Trophoblast cell (in vitro differentiated cells and primary cell): ENCODE results near the gene TMEM132D.

Experiments used
- DNase-seq, 2 donors: peaks; one replicate each; pipeline ENCODE4 v3.0.0-alpha.2; 2016
- H2AFZ ChIP-seq: 2 replicates; pipeline ENCODE4 v1.6.1; 2013; ENCODE audit warnings: low read length, moderate library complexity, mild to moderate bottlenecking; ENCODE audit not compliant: insufficient read depth, poor library complexity
- H2AK5ac ChIP-seq: 2 replicates; pipeline ENCODE4 v1.6.1; 2013; ENCODE audit warnings: mild to moderate bottlenecking, low read length
- H2BK120ac ChIP-seq: 2 replicates; pipeline ENCODE4 v1.6.1; 2013; ENCODE audit warnings: low read length, mild to moderate bottlenecking, moderate library complexity; ENCODE audit not compliant: insufficient read depth, poor library complexity
- H2BK12ac ChIP-seq: 2 replicates; pipeline ENCODE4 v1.6.1; 2013; ENCODE audit warnings: mild to moderate bottlenecking, low read length, moderate library complexity
- H2BK5ac ChIP-seq: 2 replicates; pipeline ENCODE4 v1.6.1; 2013; ENCODE audit warnings: low read length, low read depth, moderate library complexity, mild to moderate bottlenecking; ENCODE audit not compliant: poor library complexity
- H3K14ac ChIP-seq: 2 replicates; pipeline ENCODE4 v1.6.1; 2013; ENCODE audit warnings: mild to moderate bottlenecking, low read length
- H3K18ac ChIP-seq: 2 replicates; pipeline ENCODE4 v1.6.1; 2013; ENCODE audit warnings: mild to moderate bottlenecking, low read length
- H3K23ac ChIP-seq: 2 replicates; pipeline ENCODE4 v1.6.1; 2013; ENCODE audit warnings: low read length
- H3K27ac ChIP-seq: 2 replicates; pipeline ENCODE4 v1.5.1; 2013; ENCODE audit warnings: low read depth, mild to moderate bottlenecking, inconsistent platforms, low read length, moderate library complexity
- H3K27me3 ChIP-seq: 2 replicates; pipeline ENCODE4 v1.6.1; 2013; ENCODE audit warnings: inconsistent platforms, mild to moderate bottlenecking, low read length, moderate library complexity; ENCODE audit not compliant: insufficient read depth
- H3K36me3 ChIP-seq, 2 experiments: 1 replicate in 1 of 2; 2 replicates in 1 of 2; pipeline ENCODE4 v1.6.1; 2013; ENCODE audit warnings: low read length in 2 of 2, mild to moderate bottlenecking in 2 of 2, moderate library complexity in 1 of 2; ENCODE audit not compliant: insufficient read depth in 2 of 2, control insufficient read depth in 1 of 2
- H3K4ac ChIP-seq: 2 replicates; pipeline ENCODE4 v1.6.1; 2013; ENCODE audit warnings: low read depth, mild to moderate bottlenecking, low read length, moderate library complexity
- H3K4me1 ChIP-seq, 2 experiments: 1 replicate in 1 of 2; 2 replicates in 1 of 2; pipeline ENCODE4 v1.6.1; 2013; ENCODE audit warnings: low read length in 2 of 2, mild to moderate bottlenecking in 2 of 2, moderate library complexity in 1 of 2; ENCODE audit not compliant: insufficient read depth in 2 of 2, control insufficient read depth in 1 of 2
- H3K4me2 ChIP-seq: 2 replicates; pipeline ENCODE4 v1.6.1; 2013; ENCODE audit warnings: inconsistent platforms, mild to moderate bottlenecking, low read length, moderate library complexity
- H3K4me3 ChIP-seq: 2 replicates; pipeline ENCODE4 v1.5.1; 2013; ENCODE audit warnings: mild to moderate bottlenecking, low read depth, low read length, inconsistent platforms
- H3K79me1 ChIP-seq: one replicate; pipeline ENCODE4 v1.6.1; 2013; ENCODE audit warnings: low read length
- H3K79me2 ChIP-seq: 2 replicates; pipeline ENCODE4 v1.6.1; 2013; ENCODE audit warnings: low read length, mild to moderate bottlenecking; ENCODE audit not compliant: control insufficient read depth, insufficient read depth, poor library complexity
- H3K9ac ChIP-seq: 2 replicates; pipeline ENCODE4 v1.6.1; 2013; ENCODE audit warnings: mild to moderate bottlenecking, low read length
- H3K9me3 ChIP-seq: 2 replicates; pipeline ENCODE4 v1.6.1; 2013; ENCODE audit warnings: low read depth, mild to moderate bottlenecking, control low read depth, inconsistent platforms, low read length; ENCODE audit not compliant: insufficient read depth
- H4K12ac ChIP-seq: 2 replicates; pipeline ENCODE4 v1.6.1; 2013; ENCODE audit warnings: low read depth, mild to moderate bottlenecking, low read length, moderate library complexity
- H4K8ac ChIP-seq: 2 replicates; pipeline ENCODE4 v1.6.1; 2013; ENCODE audit warnings: low read depth, mild to moderate bottlenecking, low read length, moderate library complexity
- H4K91ac ChIP-seq: one replicate; pipeline ENCODE4 v1.6.1; 2013; ENCODE audit warnings: low read depth, mild to moderate bottlenecking, low read length, moderate library complexity
- WGBS: extraction: QIAGEN DNeasy Blood & Tissue Kit; methylation state at CpG from one replicate; pipeline ENCODE4 v1.1.7; 2013; ENCODE audit warnings: missing lambda C conversion rate; ENCODE audit not compliant: insufficient read length, insufficient coverage; ENCODE audit errors: extremely low coverage; 5-methylcytosine and 5-hydroxymethylcytosine counted together

The TMEM132D gene

DNA sequence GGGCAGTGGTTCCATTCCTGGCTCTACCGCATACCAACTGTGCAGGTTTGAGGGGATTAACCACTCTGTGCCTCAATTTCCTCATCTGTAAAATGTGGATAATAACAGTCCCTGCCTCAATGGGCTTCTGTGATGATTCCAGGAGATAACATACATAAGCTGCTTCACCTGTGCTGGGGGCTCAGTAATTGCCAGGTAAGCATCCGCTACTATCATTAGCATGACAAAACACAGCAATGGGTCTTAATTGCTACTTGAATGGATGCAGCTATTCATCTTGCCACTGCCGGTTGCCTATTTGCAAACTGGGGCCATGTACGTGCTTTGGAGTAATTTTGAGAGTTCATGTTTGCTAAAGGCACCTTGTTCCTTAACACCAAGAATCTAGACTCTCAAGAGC is 132.6 kb downstream of the TMEM132D start:
- no peak overlapping the region for H3K14ac ChIP-seq
- H3K79me1 ChIP-seq = no peaks in the 10 kb centered on the region
- H3K18ac ChIP-seq = no peak overlapping the region
- H4K12ac ChIP-seq = no peak overlapping the region
- no peak for DNase-seq
- no peak overlapping the region for H3K4me2 ChIP-seq
- H3K9ac ChIP-seq = no peak overlapping the region
- H4K8ac ChIP-seq = no peak overlapping the region
- H2BK12ac ChIP-seq = no peak overlapping the region
- peaks cover 0 to 3% of the 10 kb centered on the region in 2 experiments for H3K4me1 ChIP-seq
- H3K27ac ChIP-seq = no peak overlapping the region
- H2BK5ac ChIP-seq = no peak overlapping the region
- no peak overlapping the region for H3K23ac ChIP-seq
- H3K9me3 ChIP-seq = peaks cover 2% of the 10 kb centered on the region
- peaks cover 3% of the 10 kb centered on the region for H3K27me3 ChIP-seq
- no peaks in the 10 kb centered on the region for H3K36me3 ChIP-seq
- H3K79me2 ChIP-seq = no peaks in the 10 kb centered on the region
- WGBS = no CpG with 5 or more reads among the region's 4 CpGs
- no peak overlapping the region for H2AK5ac ChIP-seq
- no peak overlapping the region for H3K4me3 ChIP-seq
- no peak overlapping the region for H4K91ac ChIP-seq
- no peak overlapping the region for H2BK120ac ChIP-seq
- H2AFZ ChIP-seq = no peak overlapping the region
- no peak overlapping the region for H3K4ac ChIP-seq

DNA sequence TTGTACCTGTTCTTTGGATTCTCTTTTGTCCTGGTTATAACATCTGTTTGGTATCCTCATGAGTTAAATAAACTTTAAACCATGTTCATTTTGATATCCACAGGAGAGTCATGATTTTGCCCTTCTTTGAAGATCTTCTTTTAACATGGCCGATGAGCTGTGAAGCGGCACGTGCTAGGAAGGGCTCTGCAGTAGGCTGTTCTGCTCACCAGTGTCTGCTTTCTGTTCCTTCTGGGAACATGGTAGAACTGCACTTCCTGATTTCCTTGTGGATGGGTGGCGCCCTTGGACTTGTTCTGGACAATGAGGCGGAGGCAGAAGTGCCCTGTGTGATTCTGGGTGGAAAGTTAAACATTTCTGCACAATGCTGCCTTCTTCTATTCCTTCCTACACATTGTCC is 138.1 kb downstream of the TMEM132D start:
- no peak overlapping the region for H3K4me3 ChIP-seq

DNA sequence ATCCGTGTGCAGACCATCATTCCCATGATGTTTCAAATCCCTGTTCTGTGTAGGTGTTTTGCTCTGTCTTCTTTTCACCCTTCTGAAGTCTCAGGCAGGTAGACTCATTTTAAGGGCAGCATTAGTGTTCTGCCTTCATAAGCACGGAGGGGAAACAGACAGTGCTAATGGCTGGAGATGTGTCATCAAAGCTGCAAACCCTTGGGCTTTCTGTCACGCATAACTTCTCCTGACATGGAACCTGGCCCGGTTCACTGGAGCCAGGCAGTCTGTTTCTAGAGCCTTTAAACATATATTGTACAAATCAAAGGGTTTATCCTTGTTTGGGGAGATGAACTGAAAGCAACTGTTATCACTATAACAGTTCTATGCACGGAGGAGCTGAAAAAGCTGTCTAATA is 141.4 kb downstream of the TMEM132D start:
- H3K9ac ChIP-seq = no peak overlapping the region
- no peaks in the 10 kb centered on the region for H3K79me1 ChIP-seq
- H3K36me3 ChIP-seq = no peaks in the 10 kb centered on the region
- H3K18ac ChIP-seq = no peak overlapping the region
- no peak overlapping the region for H3K4me3 ChIP-seq
- no peak overlapping the region for H2AFZ ChIP-seq
- no peak overlapping the region for H3K27ac ChIP-seq
- H3K79me2 ChIP-seq = no peaks in the 10 kb centered on the region
- H3K27me3 ChIP-seq = no peaks in the 10 kb centered on the region
- no peak overlapping the region for H3K4ac ChIP-seq
- H3K9me3 ChIP-seq = peaks cover 4% of the 10 kb centered on the region
- H2BK5ac ChIP-seq = no peak overlapping the region
- H2AK5ac ChIP-seq = no peak overlapping the region
- no peak overlapping the region for H4K91ac ChIP-seq
- no peak overlapping the region for H2BK12ac ChIP-seq
- no peak overlapping the region for H2BK120ac ChIP-seq
- H3K14ac ChIP-seq = no peak overlapping the region
- no peak overlapping the region for H4K8ac ChIP-seq
- H4K12ac ChIP-seq = no peak overlapping the region
- H3K23ac ChIP-seq = no peak overlapping the region
- no peak for DNase-seq
- no CpG with 5 or more reads among the region's 5 CpGs for WGBS
- H3K4me1 ChIP-seq = no peaks in the 10 kb centered on the region
- no peak overlapping the region for H3K4me2 ChIP-seq

More for the DNA sequence above, 138.1 kb downstream of the TMEM132D start:
- H2BK12ac ChIP-seq = no peak overlapping the region
- no peak overlapping the region for H4K91ac ChIP-seq
- no peak overlapping the region for H3K14ac ChIP-seq
- peaks cover 4% of the 10 kb centered on the region for H3K9me3 ChIP-seq
- H3K4ac ChIP-seq = no peak overlapping the region
- H3K79me1 ChIP-seq = no peaks in the 10 kb centered on the region
- H3K4me1 ChIP-seq = no peaks in the 10 kb centered on the region
- no peaks in the 10 kb centered on the region for H3K36me3 ChIP-seq
- no peaks in the 10 kb centered on the region for H3K27me3 ChIP-seq
- H4K12ac ChIP-seq = no peak overlapping the region
- no peak overlapping the region for H3K23ac ChIP-seq
- H3K79me2 ChIP-seq = no peaks in the 10 kb centered on the region
- no peak overlapping the region for H2BK5ac ChIP-seq
- H3K4me2 ChIP-seq = no peak overlapping the region
- no peak overlapping the region for H4K8ac ChIP-seq
- DNase-seq = no peak
- no peak overlapping the region for H3K27ac ChIP-seq
- no peak overlapping the region for H3K9ac ChIP-seq
- H2AFZ ChIP-seq = no peak overlapping the region
- no peak overlapping the region for H2BK120ac ChIP-seq
- no peak overlapping the region for H2AK5ac ChIP-seq
- H3K18ac ChIP-seq = no peak overlapping the region
- no CpG with 5 or more reads among the region's 5 CpGs for whole genome bisulfite sequencing

DNA sequence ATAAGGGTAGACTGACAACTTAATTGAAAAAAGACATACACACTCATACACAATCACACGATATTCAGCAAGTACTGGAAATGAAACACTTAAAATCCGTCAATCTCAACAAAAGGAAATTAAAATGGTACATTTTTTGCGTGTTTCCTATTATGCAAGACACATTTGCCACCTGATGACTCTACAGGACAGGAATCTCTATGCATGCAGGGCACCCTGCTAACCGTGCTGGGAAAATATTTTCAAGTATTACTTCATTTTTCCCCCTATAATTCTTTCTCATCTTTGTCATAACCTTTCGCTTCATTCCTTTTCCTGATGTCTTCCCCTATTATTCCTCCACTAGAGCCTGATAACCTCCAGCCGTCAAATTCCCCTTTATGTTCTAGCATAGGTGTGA is 150.2 kb downstream of the TMEM132D start:
- Histone ChIP-seq H3K27me3 (no peaks in the 10 kb centered on the region), H3K18ac (no peak overlapping the region), H3K27ac (no peak overlapping the region), H4K12ac (no peak overlapping the region), H3K4me3 (no peak overlapping the region), H2BK120ac (no peak overlapping the region), H2BK5ac (no peak overlapping the region), H3K4me1 (no peaks in the 10 kb centered on the region), H3K9me3 (no peaks in the 10 kb centered on the region), H4K91ac (no peak overlapping the region), H4K8ac (no peak overlapping the region), H2AK5ac (no peak overlapping the region), H3K79me1 (no peaks in the 10 kb centered on the region), H3K4me2 (no peak overlapping the region), H3K14ac (no peak overlapping the region), H3K9ac (no peak overlapping the region), H2AFZ (no peak overlapping the region), H3K23ac (no peak overlapping the region), H3K4ac (no peak overlapping the region), H3K79me2 (no peaks in the 10 kb centered on the region), H2BK12ac (no peak overlapping the region), H3K36me3 (no peaks in the 10 kb centered on the region)
- peak; percentile 15 to 81 for DNase-seq
- WGBS = no CpG with 5 or more reads among the region's 6 CpGs
